NCI-H1092 treated with DMSO at 0.1 percent for 48 hours (cell line): ENCODE results near the gene TMBIM6.
A peak's percentile ranks its signal among the peaks of the same experiment; 100 is the strongest.
"Not testable (repeated sequence)": the region's sequence is repeated elsewhere in the genome, so short reads cannot be mapped to it uniquely, and the experiment has no call there.

ENCODE experiments used
- DNase-seq: peaks from one replicate; lab custom pipeline; 2025; lab: John Stamatoyannopoulos, UW

Gene TMBIM6, protein sequence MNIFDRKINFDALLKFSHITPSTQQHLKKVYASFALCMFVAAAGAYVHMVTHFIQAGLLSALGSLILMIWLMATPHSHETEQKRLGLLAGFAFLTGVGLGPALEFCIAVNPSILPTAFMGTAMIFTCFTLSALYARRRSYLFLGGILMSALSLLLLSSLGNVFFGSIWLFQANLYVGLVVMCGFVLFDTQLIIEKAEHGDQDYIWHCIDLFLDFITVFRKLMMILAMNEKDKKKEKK

DNA sequence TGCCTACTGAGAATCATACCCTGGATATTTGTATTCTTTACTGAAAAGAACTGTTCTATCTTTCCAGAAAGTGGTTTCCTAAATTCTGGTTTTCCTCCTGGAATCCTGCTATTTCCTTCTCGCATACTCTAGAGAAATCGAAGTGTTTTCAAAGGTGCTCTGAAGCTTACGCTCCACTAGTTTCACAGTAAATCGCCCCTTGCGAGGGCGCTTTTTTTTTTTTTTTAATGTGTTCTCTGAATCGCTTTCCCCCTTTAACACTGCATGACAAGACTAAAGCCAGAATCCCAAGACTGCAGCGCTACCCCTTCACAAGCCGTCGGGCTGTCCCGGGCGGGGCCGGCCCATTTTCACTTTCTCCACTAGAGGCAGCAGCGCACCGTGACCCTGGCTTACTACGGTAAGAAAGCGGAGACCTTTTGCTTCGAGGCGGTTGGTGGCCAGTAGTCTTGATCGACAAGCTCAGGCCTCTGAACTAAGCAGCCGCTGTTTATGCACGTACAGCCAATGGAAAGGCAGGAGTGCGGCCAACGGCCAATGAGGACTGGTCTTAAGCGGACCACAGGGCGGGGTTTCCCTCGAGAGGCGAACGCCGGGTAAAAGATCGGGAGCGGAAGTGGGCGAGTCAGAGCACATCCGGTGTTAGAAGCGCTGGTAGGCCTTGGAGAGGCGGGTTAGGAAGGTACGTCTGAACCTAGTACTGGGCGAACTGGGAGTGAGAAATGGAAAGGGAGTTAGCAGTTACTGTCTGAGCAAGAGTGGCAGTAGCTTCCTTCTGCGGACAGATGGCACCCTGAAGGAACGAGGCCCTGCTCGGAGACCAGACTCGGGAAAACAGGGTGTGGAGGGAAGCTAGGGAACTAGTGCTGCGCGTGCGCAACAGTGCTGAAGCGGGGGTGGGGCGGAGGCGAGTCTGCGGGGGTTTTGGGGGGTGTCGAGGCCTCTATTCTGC is at the start of gene TMBIM6:
TSS of gene TMBIM6 (plus strand) at position 628 of the 952 bp plus-strand sequence. CDS start 10,937 bp downstream, outside the sequence.
- peak; percentile 98 for DNase-seq

DNA sequence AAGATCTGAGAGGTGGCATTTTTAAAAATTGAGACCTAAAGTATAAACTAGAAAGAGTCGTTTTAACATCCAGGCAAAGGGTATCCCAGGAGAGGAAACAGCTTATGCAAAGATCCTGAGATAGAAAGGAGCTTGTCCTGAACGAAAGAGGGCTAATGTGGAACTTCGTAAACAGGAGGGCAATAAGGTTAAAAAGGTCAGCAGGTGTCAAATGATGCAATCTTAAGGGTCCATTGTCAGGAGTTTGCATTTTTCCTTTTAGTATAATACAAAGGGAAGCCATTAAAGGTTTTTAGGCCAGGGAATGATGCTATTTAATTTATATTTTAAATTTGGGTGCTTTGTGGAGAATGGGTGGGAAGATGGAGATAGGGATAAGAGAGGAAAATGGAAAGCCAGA is 48.5 kb upstream of the TMBIM6 start:
- no peak for DNase-seq

DNA sequence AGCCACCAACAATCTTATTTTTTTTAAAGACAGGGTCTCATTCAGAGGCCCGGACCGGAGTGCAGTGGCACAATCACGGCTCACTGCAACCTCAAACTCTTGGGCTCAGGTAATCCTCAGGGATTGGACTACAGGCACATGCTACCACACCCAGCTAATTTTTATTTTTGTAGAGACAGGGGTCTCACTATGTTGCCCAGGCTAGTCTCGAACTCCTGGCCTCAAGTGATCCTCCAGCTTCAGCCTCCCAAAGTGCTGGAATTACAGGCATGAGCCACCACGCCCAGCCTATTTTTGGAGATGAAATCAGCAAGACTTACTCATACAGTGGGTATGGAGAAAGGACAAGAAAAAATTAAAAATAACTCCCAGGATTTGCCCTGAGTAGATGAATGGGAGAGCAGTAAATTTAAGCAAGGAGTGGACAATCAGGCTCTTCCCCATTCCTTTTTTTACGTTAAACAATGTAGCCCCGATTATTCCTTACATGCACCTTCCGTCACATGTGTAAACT is 47.4 kb upstream of the TMBIM6 start:
- no peak for DNase-seq

DNA sequence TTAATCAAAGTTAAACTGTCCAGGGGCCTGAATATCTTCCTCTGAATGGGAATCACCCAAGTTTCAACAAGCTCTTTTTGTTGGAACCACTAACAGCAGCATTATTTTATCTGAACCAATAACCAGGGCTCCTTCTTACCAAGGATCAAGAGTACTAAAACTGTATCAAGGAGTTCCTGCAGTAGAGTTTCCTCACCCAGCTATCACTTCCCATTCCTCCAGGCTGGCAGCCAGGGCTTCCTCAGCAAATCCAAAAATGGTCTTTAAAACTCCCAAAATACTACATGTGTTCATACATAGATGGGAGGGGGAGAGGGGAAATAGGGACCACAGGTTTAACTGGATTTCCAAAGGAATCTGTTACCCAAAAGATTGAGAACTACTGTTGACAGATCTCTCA is 44.6 kb upstream of the TMBIM6 start:
- DNase-seq, result no peak

DNA sequence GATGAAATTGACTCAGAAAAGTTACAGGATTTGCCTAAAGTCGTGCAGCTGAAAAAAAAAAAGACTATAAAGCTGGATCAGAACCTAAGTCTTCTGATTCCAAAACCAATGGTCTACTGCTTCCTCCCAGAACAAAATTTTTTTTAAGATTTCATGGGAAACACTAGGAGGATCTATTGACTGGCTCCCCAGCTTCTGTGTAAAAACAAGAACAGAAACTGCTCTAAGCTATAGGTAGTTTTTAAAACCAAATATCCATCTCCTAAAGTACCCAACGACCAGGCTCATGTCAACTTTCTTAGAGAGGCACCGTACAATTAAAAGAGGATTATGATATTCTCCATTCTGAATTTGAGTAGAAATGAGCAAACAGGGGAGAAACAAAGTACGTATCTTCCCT is 43.5 kb upstream of the TMBIM6 start:
- no peak for DNase-seq

DNA sequence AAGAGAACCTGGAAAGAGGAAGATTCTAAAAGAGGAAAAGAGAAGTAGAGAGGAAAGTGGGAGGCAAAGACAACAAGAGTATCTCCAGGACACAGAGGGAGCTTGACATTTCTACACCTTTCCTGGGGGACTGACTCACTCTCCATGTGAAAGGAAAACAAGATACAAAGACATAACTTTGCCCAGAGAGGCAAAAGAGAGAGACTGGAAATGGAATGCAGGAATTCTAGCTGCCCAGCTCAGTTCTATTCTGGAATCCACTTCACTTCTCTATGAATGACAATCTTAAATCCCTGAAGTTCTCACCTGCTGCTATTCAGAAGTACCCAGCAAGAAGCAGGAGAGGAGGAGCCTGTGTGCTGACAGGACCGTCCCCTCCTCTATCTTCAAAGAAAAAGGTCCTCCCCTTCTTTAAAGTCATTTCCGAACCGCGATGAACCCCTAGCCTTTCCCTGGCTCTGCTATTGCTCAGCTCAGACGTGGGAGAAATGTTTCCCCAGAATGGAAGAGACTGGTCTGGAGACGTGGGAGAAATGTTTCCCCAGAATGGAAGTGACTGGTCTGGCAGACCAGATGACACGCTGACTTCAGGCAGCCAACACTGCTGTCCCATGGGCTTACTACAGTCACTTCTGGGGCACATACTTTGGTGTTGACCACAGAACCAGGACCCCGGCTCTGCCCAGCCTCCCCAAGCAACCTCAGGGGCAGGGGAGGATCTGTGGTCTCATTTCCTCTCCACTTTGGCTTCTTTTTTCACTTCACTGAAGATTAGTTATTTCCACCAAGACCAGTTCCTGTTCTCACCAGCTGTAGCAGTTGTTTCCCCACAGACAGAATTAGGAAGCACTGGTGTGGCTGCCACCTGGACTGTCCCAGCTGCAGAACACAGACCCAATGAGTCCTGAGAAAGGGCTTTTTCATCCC is 42.5 kb upstream of the TMBIM6 start:
- no peak for DNase-seq

DNA sequence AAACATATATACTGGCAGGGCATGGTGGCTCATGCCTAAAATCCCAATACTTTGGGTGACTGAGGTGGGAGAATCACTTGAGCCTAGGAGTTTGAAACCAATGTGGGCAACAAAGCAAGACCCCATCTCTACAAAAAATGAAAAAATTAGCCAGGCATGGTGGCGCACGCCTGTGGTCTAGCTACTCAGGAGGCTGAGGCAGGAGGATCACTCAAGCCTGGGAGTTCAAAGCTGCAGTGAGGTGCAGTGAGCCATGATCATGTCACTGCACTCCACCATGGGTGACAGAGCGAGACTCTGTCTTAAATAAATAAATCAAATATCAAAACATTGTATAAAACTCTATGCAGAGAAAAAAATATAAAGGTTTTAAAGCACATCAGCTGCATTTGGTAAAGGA is 39.3 kb upstream of the TMBIM6 start:
- no peak for DNase-seq

DNA sequence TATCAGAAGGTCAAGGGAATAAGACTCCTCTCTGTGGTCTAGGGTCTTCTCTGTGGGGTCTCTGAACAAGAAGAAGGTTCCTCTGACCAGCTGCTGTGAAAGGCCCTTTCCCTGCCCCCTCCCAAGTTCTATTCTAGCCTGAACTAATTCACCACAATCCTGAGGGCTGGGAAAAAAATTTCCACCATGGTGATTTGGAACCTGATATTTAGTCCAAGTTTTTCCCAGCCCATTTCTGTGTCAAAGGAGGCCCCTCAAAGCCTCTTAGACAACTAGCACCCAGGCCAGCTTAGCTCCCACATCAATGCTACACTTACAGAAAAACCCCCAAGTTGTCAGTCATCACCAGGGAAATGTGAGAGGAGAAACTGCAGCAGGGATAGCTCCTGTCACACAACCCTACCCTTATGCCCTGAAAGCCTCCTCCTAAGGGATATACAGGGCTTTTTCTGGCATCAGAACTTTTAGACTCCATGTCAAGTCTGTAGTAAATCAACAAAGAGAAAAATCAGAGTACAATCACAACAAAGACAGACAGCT is 38.6 kb upstream of the TMBIM6 start:
- DNase-seq, result no peak

DNA sequence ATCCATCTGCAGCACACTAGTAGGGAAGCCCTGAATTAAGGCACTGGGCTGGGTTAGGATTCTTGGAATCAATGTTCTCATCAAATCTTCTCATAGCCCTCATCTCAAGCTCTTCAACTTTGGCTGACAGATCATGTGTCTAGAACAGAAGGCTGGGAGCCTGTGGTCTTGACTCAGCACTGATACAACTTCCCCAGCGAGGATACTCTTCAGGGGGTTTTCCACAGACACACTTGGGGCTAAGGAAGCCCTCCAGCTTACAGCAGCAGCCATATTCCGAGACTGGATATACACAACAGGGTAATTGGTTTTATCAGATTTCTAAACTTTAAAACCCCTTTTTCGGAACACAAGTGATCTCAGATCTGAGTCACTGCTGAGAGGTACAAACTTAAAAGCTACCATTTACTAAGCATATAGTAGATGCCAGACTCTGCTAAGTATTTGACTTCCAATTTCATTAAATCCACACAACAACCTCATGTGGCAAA is 37.7 kb upstream of the TMBIM6 start:
- no peak for DNase-seq

DNA sequence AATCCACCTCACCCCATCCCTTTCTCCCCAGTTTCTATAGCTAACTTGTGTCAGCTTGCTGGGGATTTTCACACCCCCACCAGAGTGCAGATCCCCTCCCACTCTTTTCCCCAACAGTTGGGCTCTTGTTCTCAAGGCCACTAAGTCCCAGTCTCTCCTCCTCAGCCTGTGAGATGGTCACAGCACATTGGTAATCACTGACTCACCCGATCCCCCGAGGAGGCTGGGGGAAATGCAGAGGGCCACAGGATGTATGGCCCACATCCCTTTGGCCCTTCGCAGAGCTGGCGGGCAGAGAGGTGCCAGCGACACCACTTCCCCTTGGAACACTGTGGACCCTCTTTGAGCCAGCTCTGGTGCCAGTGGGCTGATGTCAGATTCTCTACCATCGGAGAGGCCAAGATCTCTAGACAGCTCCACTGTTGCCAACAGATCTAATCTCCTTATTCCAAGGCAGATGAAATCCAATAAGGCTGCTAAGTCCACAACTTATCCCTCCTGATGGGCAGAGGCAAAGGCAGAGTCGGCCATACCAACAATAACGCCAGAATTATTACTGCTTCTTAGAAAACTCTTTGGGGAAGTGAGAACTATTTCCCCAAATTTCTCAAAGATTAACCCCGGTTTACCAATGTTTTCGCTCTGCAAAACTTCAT is 35.8 kb upstream of the TMBIM6 start:
- no peak for DNase-seq

DNA sequence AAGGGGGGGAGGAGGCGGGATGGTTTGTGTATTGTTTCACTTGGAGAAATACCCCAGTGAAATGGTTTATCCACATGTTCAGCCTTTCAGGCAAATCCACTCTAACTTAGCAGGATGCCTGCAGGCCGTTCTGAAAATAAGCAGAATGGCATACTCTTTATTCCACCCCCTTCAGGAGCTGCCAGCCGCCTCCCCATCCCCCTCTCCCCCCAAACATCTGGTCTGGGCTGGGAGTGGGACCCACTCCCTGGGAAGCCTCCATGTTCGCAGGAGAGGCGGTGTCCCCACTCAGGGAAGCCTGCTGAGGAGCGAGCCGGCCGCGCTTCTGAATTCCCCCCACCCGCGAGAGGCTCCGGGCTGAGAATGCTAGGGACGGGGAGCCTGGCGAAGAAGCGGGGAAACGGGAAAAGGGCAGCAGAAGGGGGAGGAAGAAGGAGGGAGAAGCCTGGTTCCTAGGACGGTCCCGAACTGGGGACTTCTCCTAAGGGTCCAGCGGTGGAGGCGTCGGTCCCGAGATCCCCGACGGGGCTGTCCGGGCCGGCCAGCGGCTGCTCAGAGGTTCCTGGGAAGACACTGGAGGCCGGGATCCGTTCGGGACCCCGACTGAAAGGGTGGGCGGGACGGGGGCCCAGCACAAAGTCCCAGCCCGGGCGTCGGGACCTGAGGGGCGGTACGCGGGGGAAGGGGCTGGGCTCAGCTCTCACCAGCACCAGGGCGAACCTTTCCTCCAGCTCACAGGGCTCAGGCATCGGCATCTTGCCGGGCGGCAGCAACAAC is 34.8 kb upstream of the TMBIM6 start:
- no peak for DNase-seq

DNA sequence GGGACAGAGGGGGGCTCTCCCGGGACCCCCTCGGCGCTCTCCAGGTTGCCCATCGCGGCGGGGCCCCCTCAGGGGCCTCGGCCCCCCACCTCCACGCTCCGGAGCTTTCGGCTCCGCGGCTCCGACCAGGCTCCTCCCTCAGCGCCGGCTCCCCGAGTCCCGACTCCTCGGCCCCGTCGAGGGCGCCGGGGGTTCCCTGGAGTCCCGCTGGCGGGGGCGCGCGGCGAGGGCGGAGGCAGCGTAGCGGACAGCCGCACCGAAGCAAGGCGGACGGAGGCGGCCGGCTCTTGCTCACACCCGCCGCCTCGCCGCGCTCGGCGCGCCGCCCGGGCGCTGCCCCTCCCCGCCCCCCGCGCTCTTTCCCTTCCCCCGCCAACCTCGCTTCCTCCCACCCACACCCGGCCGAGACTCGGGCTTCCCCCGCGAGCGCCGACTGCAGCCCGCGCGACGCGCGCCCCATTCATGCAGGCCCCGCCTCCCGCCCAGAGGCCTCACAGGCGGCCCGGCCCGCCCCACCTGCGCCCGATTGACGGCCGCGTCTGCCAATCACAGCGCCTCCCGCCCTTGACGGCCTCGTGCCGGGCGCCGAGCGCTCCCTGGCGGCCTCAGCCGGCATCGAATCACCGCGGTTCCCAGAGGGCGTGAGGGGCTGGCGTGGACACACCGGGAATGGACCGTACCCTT is 34.1 kb upstream of the TMBIM6 start, which contains the start of gene FMNL3:
TSS of gene FMNL3 (minus strand) at position 278 of the 684 bp plus-strand sequence. CDS start at position 53, 225 bp downstream.
- DNase-seq, result peak; percentile 74

DNA sequence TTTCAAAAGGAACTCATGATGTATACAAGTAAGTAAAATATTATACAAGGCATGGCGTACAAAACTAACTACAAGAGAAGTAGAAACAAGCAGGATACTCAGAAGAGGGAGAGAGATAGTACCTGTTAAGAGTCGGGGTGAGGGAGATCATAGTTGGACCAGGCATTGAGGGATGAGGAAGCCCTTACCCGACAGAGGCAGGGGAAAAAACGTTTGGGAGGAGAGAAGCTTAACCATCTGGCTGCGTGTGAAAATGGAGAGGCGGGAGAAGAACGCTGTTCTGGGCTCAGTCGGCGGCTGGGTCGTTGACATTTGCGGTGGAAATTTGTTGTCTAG is 33.6 kb upstream of the TMBIM6 start:
- DNase-seq, result no peak

DNA sequence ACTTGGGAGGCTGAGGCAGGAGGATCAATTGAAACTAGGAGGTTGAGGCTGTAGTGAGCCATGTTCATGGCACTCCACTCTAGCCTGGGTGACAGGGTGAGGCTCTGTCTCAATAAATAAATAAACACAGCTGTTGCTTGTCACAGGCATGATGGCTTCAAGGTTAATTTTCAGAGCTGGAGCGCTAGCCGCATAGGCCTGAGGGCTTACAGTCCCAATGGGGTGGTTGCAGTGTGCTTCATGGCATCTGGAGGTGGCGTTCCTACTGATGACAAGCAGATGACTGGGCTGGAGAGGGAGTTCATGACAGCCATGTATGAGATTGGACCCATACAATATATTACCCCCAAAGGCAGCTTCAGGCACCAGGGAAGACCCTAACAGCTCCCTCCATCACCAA is 32.5 kb upstream of the TMBIM6 start:
- DNase-seq, result no peak

DNA sequence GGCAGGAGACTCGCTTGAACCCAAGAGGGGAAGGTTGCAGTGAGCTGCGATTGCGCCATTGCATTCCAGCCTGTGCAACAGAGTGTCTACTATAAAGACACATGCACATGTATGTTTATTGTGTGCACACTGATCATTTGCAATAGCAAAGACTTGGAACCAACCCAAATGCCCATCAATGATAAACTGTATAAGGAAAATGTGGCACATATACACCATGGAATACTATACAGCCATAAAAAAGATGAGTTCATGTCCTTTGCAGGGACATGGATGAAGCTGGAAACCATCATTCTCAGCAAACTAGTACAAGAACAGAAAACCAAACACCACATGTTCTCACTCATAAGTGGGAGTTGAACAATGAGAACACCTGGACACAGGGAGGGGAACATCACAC is 27.4 kb upstream of the TMBIM6 start:
- not testable (repeated sequence) for DNase-seq

DNA sequence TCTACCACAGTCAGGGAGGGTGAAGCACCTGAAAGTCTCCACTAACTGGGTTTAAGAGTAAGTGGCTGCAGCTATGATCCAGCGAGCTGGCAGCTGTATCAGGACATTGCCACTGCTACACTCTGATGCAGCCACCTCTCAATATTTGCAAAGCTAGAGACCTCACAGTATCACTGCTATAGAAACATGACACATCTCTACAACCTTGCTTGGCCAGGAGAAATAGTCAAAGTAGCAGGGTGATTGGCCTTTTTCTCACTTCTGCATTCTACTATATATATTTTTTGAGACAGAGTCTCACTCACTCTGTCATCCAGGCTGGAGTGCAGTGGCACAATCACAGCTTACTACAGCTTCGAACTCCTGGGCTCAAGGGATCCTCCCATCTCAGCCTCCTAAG is 24.8 kb upstream of the TMBIM6 start:
- DNase-seq, result no peak

DNA sequence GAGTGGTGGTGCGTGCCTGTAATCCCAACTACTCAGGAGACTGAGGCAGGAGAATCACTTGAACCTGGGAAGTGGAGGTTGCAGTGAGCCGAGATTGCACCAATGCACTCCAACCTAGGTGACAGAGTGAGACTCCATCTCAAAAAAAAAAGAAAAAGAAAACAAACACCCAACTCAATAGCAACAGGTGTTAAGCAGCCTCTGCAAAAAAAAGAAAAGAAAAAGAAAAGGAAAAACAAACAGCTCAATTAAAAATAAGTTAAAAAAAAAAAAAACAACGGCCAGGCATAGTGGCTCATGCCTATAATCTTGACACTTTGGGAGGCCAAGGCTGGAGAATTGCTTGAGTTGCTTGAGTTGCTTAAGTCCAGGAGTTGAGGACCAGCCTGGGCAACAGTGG is 23.6 kb upstream of the TMBIM6 start:
- DNase-seq, result not testable (repeated sequence)

DNA sequence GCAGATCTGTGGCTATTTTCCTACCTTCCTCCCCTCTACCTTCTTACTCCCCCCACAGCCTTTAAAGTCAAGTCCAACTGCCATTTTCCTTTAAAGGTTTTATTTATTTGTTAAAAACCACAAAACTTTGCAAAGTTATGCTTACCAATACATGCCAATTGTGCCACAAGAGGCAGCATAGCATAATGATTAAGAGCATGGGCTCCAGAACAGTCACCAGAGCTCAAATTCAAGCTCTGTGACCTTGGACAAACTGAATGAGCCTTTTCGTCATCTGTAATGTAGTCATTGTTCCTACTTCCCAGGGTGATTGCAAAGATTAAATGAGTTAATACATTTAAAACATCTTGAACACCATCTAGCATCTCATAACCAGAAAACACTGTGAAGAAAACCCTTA is 21.1 kb upstream of the TMBIM6 start:
- DNase-seq, result no peak

DNA sequence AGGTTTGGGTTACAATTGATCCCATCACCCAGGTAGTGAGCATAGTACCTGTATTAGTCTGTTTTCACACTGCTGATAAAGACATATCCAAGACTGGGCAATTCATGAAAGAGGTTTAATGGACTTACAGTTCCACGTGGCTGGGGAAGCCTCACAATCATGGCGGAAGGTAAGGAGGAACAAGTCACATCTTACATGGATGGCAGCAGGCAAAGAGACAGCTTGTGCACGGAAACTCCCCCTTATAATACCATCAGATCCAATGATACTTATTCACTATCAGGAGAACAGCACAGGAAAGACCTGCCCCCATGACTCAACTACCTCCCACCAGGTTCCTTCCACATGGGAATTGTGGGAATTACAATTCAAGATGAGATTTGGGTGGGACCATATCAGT is 20.0 kb upstream of the TMBIM6 start:
- not testable (repeated sequence) for DNase-seq

DNA sequence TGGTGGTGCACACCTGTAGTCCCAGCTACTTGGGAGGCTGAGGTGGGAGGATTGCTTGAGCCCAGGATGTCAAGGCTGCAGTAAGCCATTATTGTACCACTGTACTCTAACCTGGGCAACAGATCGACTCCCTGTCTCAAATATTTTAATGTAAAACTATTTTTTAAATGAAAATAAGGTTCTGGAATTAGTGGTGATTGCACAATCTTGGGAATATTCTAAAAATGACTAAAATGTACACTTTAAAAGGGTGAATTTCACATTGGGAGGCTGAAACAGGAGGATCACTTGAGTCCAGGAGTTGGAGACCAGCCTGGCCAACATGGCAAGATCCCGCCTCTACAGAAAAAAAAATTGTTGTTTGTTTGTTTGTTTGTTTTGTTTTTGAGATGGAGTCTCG is 12.9 kb upstream of the TMBIM6 start:
- no peak for DNase-seq
